ENCODE data around the gene IL26.
"Not testable (repeated sequence)": the region's sequence is repeated elsewhere in the genome, so short reads cannot be mapped to it uniquely, and the experiment has no call there.

Gene IL26

GRCh38 chr12:68175557-68176061 lies 50.0 kb downstream of the IL26 start:
- no peaks in the 10 kb centered on the region for H3K27me3 ChIP-seq
- no peak overlapping the region for H3K9ac ChIP-seq
- H3K27ac ChIP-seq = no peak overlapping the region
- H3K36me3 ChIP-seq = no peaks in the 10 kb centered on the region
- H3K4me2 ChIP-seq = peak overlapping the region in 7 of 11 experiments; percentile 1 to 55 (median 28); a peak in 10 of 22 replicates
- H3K9me3 ChIP-seq (replicated peaks in 1 of 11) = peaks cover 0 to 5% (median 0%) of the 10 kb centered on the region in 11 experiments; a peak in 3 of 22 replicates
- peaks cover 0 to 13% (median 10%) of the 10 kb centered on the region in 10 experiments; a peak in 18 of 20 replicates for H3K4me1 ChIP-seq
- no peak overlapping the region for H3K4me3 ChIP-seq
- H4K20me1 ChIP-seq = no peaks in the 10 kb centered on the region
- no peak for TF ChIP-seq Cebpa-rat (IDR thresholded peaks at IDR 0.05)

GRCh38 chr12:68174761-68175160 lies 50.8 kb downstream of the IL26 start:
- H3K9ac ChIP-seq; H3K27ac ChIP-seq; H3K27me3 ChIP-seq; H3K9me3 ChIP-seq (replicated peaks in 1 of 11); H3K36me3 ChIP-seq; H3K4me2 ChIP-seq; H3K4me3 ChIP-seq; H4K20me1 ChIP-seq: not testable (repeated sequence)
- peaks cover 0 to 11% (median 7%) of the 10 kb centered on the region in 10 experiments; a peak in 12 of 20 replicates for H3K4me1 ChIP-seq

GRCh38 chr12:68173792-68174191 lies 51.8 kb downstream of the IL26 start:
- Histone ChIP-seq H3K4me2 (no peak overlapping the region), H3K27me3 (no peaks in the 10 kb centered on the region), H3K4me1 (peaks cover 0 to 12% (median 7%) of the 10 kb centered on the region in 10 experiments; a peak in 12 of 20 replicates), H3K9ac (no peak overlapping the region), H3K9me3 (replicated peaks in 1 of 11) (peaks cover 0 to 5% (median 0%) of the 10 kb centered on the region in 11 experiments; a peak in 3 of 22 replicates), H3K4me3 (no peak overlapping the region), H3K27ac (no peak overlapping the region), H3K36me3 (no peaks in the 10 kb centered on the region), H4K20me1 (no peaks in the 10 kb centered on the region)
- TF ChIP-seq Cebpa-rat (IDR thresholded peaks at IDR 0.05) = no peak

GRCh38 chr12:68170726-68171125 lies 54.9 kb downstream of the IL26 start:
- no peak for TF ChIP-seq Cebpa-rat (IDR thresholded peaks at IDR 0.05)
- H4K20me1 ChIP-seq = no peaks in the 10 kb centered on the region
- H3K9me3 ChIP-seq (replicated peaks in 1 of 11) = peaks cover 0 to 5% (median 0%) of the 10 kb centered on the region in 11 experiments; a peak in 3 of 22 replicates

GRCh38 chr12:68169213-68169889 lies 56.3 kb downstream of the IL26 start:
- Histone ChIP-seq H3K4me1 (0 out of 20 replicates have a peak, but pooled peaks cover 0 to 3% (median 0%) of the 10 kb centered on the region in 10 experiments), H3K4me3 (no peak overlapping the region), H3K27ac (no peak overlapping the region), H3K9me3 (replicated peaks in 1 of 11) (peaks cover 0 to 4% (median 0%) of the 10 kb centered on the region in 11 experiments; a peak in 2 of 22 replicates), H3K36me3 (no peaks in the 10 kb centered on the region), H3K4me2 (no peak overlapping the region), H4K20me1 (no peaks in the 10 kb centered on the region), H3K9ac (no peak overlapping the region), H3K27me3 (no peaks in the 10 kb centered on the region)
- no peak for TF ChIP-seq Cebpa-rat (IDR thresholded peaks at IDR 0.05)

More at GRCh38 chr12:68170726-68171125, 54.9 kb downstream of the IL26 start:
- Histone ChIP-seq H3K4me3 (no peak overlapping the region), H3K36me3 (no peaks in the 10 kb centered on the region), H3K4me2 (no peak overlapping the region), H3K4me1 (peaks cover 0 to 7% (median 3%) of the 10 kb centered on the region in 10 experiments; a peak in 12 of 20 replicates), H3K9ac (no peak overlapping the region), H3K27me3 (no peaks in the 10 kb centered on the region), H3K27ac (no peak overlapping the region)

GRCh38 chr12:68166317-68166831 lies 59.2 kb downstream of the IL26 start:
- H3K9me3 ChIP-seq (replicated peaks in 1 of 11) = no peaks in the 10 kb centered on the region
- no peaks in the 10 kb centered on the region for H3K27me3 ChIP-seq
- no peak overlapping the region for H3K27ac ChIP-seq
- no peak overlapping the region for H3K4me3 ChIP-seq
- no peak overlapping the region for H3K9ac ChIP-seq
- no peak overlapping the region for H3K4me2 ChIP-seq
- TF ChIP-seq Cebpa-rat (IDR thresholded peaks at IDR 0.05) = no peak
- H4K20me1 ChIP-seq = no peaks in the 10 kb centered on the region
- H3K36me3 ChIP-seq = no peaks in the 10 kb centered on the region
- 0 out of 20 replicates have a peak, but pooled peaks cover 0 to 3% (median 0%) of the 10 kb centered on the region in 10 experiments for H3K4me1 ChIP-seq

GRCh38 chr12:68163560-68164081 lies 62.0 kb downstream of the IL26 start:
- H3K4me1 ChIP-seq = 0 out of 20 replicates have a peak, but pooled peaks cover 0 to under 1% (median 0%) of the 10 kb centered on the region in 10 experiments
- H3K4me2 ChIP-seq = no peak overlapping the region
- H3K9ac ChIP-seq = no peak overlapping the region
- no peaks in the 10 kb centered on the region for H3K27me3 ChIP-seq
- no peak overlapping the region for H3K27ac ChIP-seq
- H4K20me1 ChIP-seq = no peaks in the 10 kb centered on the region
- no peaks in the 10 kb centered on the region for H3K36me3 ChIP-seq
- no peak overlapping the region for H3K4me3 ChIP-seq
- TF ChIP-seq Cebpa-rat (IDR thresholded peaks at IDR 0.05) = no peak
- no peaks in the 10 kb centered on the region for H3K9me3 ChIP-seq (replicated peaks in 1 of 11)

GRCh38 chr12:68162374-68162773 lies 63.2 kb downstream of the IL26 start:
- H3K27ac ChIP-seq = no peak overlapping the region
- no peak overlapping the region for H3K4me2 ChIP-seq
- H3K27me3 ChIP-seq = no peaks in the 10 kb centered on the region
- no peaks in the 10 kb centered on the region for H4K20me1 ChIP-seq
- H3K4me3 ChIP-seq = no peak overlapping the region
- TF ChIP-seq Cebpa-rat (IDR thresholded peaks at IDR 0.05) = no peak
- H3K36me3 ChIP-seq = no peaks in the 10 kb centered on the region
- peaks cover 0 to 9% (median 0%) of the 10 kb centered on the region in 10 experiments; a peak in 3 of 20 replicates for H3K4me1 ChIP-seq
- H3K9ac ChIP-seq = no peak overlapping the region
- no peaks in the 10 kb centered on the region for H3K9me3 ChIP-seq (replicated peaks in 1 of 11)

GRCh38 chr12:68159681-68160304 lies 65.8 kb downstream of the IL26 start, which contains the start of gene IFNG:
Gene IFNG, minus strand, starts transcription at chr12:68159740. Its CDS starts 125 bp downstream, at chr12:68159615.
- Histone ChIP-seq H4K20me1 (no peaks in the 10 kb centered on the region), H3K4me2 (no peak within 1 kb of the TSS), H3K27ac (no peak within 1 kb of the TSS), H3K36me3 (no peaks in the 10 kb centered on the region), H3K27me3 (no peaks in the 10 kb centered on the region), H3K4me1 (peaks cover 0 to 14% (median 0%) of the 10 kb centered on the region in 10 experiments; a peak in 3 of 20 replicates), H3K9me3 (replicated peaks in 1 of 11) (no peaks in the 10 kb centered on the region), H3K4me3 (no peak within 1 kb of the TSS), H3K9ac (no peak within 1 kb of the TSS)
- no peak for TF ChIP-seq Cebpa-rat (IDR thresholded peaks at IDR 0.05)
